GM23248 (cell line): ENCODE data around the gene RBM4B.

Source experiments
- EZH2 ChIP-seq: fragments of 200-600 bp; sonication (generic); IDR thresholded peaks from 2 replicates; pipeline ENCODE4 v1.6.1; 2018; ENCODE audit warnings: antibody characterized with exemption, mild to moderate bottlenecking; ENCODE audit not compliant: insufficient read depth, poor library complexity, severe bottlenecking
- EZH2phosphoT487 ChIP-seq: fragments of 200-600 bp; sonication (generic); IDR thresholded peaks from 2 replicates; pipeline ENCODE4 v1.6.1; 2018; ENCODE audit warnings: antibody characterized with exemption, moderate library complexity, mild to moderate bottlenecking, low read depth; ENCODE audit not compliant: insufficient read depth

DNA sequence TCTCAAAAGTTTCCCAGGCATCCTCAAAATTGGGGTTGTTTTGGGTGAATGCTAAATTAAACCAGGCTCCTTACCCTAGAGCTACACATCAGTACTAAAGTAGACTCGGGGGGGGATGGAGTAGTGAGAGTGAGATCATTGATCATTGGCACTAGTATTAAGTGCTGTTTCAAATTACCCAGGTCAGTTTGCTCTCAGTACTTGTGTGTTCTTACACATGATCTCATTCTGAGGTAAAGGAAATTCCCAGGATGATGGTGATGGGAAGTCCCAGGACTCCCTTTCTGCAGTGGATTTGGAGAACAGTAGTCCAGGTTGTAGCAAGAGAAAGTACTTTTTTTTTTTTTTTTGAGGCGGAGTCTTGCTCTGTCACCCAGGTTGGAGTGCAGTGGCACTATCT, 26.7 kb downstream of the RBM4B start:
- TF ChIP-seq EZH2phosphoT487 (no peak), EZH2 (no peak)
